ENCODE results near the gene MEF2D. TPM values are rescaled to one million over a fixed set of nuclear protein-coding genes. Genes with fewer than 3 reads are reported as not detected.

Gene MEF2D
- total RNA-seq, 4 donors from 2014 or later = 8.4 to 101 (median 35.1) TPM

GRCh38 chr1:156491151-156491949 is 9.2 kb downstream of the MEF2D start:
- no peak for DNase-seq
- no peak for TF ChIP-seq POLR2A (IDR thresholded peaks at IDR 0.05)
- TF ChIP-seq CTCF (IDR thresholded peaks at IDR 0.05) = no peak
- no peaks in the 10 kb centered on the region for H3K36me3 ChIP-seq
- peak overlapping the region; percentile 77 to 100 for H3K27ac ChIP-seq
- peaks cover 22 to 68% of the 10 kb centered on the region in 2 donors for H3K4me1 ChIP-seq
- no peaks in the 10 kb centered on the region for H3K27me3 ChIP-seq
- intact Hi-C loops (cut with DNase I; ENCODE audit: low total_unique reads) = no loop called here
- H3K9me3 ChIP-seq = no peaks in the 10 kb centered on the region
- peak overlapping the region in 1 of 2 donors; percentile 15 for H3K4me3 ChIP-seq

- TF ChIP-seq POLR2A (IDR thresholded peaks at IDR 0.05) (no peak), CTCF (IDR thresholded peaks at IDR 0.05) (peak in 3 of 4 experiments; percentile 20 to 57 (median 33))
- peak; percentile 57 to 69 for DNase-seq
- no peaks in the 10 kb centered on the region for H3K27me3 ChIP-seq
- H3K9me3 ChIP-seq = no peaks in the 10 kb centered on the region
- peaks cover 22 to 68% of the 10 kb centered on the region in 2 donors for H3K4me1 ChIP-seq
- H3K36me3 ChIP-seq = no peaks in the 10 kb centered on the region
- intact Hi-C loops (cut with DNase I; ENCODE audit: low total_unique reads) = no loop called here
- peak overlapping the region; percentile 15 for H3K4me3 ChIP-seq
- H3K27ac ChIP-seq = peak overlapping the region; percentile 77 to 100
Observed at GRCh38 chr1:156490401-156491032, 10.1 kb downstream of the MEF2D start.

- intact Hi-C loops (cut with DNase I; ENCODE audit: low total_unique reads) = no loop called here
- no peak for TF ChIP-seq CTCF (IDR thresholded peaks at IDR 0.05)
- no peak for TF ChIP-seq POLR2A (IDR thresholded peaks at IDR 0.05)
- peak overlapping the region in 1 of 2 donors; percentile 15 for H3K4me3 ChIP-seq
Observed at GRCh38 chr1:156489935-156490293, 10.7 kb downstream of the MEF2D start.

GRCh38 chr1:156489166-156489934 is 11.2 kb downstream of the MEF2D start:
- Histone ChIP-seq H3K27me3 (no peaks in the 10 kb centered on the region), H3K9me3 (no peaks in the 10 kb centered on the region), H3K27ac (peak overlapping the region; percentile 77 to 100), H3K4me3 (peak overlapping the region in 1 of 2 donors; percentile 15), H3K4me1 (peaks cover 22 to 64% of the 10 kb centered on the region in 2 donors), H3K36me3 (no peaks in the 10 kb centered on the region)
- no peak for DNase-seq
- intact Hi-C loops (cut with DNase I; ENCODE audit: low total_unique reads) = no loop called here
- TF ChIP-seq CTCF (IDR thresholded peaks at IDR 0.05) = peak in 2 of 4 experiments; percentile 27 to 43
- TF ChIP-seq POLR2A (IDR thresholded peaks at IDR 0.05) = no peak

More at GRCh38 chr1:156489935-156490293, 10.7 kb downstream of the MEF2D start:
- H3K27ac ChIP-seq = peak overlapping the region; percentile 77 to 100
- DNase-seq = no peak
- H3K9me3 ChIP-seq = no peaks in the 10 kb centered on the region
- peaks cover 22 to 64% of the 10 kb centered on the region in 2 donors for H3K4me1 ChIP-seq
- H3K27me3 ChIP-seq = no peaks in the 10 kb centered on the region
- no peaks in the 10 kb centered on the region for H3K36me3 ChIP-seq

Data from uterus (tissue), 4 donors.